ENCODE data around the gene ADAM33.

Gene ADAM33

DNA sequence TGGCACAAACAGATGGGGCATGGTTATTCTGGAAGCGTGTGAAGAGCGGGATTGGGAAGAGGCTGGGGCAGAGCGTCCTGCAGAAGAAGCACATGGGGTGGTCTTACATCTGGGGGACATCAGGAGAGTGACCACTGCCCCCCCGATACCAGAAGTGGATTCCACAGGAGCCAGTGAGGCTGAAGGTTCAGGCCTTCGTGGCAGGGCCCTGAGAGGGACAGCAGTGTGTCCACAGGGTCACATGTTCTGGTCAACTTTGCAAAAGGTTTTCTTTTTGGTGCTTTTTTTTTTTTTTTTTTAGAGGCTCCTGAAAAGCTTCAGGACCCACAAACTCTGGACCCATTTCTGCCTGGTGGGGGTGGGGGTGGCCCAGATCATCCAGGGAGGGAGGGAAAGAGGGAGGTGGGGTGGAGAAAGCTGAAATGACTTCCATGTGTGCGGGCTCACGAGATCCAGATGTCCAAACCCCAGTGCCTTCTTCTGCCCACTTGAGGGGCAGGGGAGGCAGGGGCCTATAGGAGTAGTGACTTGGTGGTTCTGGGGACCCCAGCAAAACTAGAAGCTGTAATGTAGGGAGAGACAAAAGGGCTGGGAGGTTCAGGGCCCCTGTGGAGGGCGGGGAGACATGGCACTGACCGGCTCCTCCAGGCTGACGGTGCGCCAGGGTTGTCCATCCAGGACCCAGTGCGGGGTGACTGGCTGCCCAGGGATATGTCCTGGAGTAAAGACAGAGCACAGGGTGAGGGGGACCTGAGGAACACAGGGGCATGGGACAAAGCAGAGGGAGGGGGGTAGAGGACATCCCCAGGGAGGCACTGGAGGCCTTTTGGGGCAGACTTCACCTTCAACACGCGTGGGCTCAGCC lies 2.7 kb downstream of the ADAM33 start:
- Histone ChIP-seq H3K27me3 (peaks cover 96% of the 10 kb centered on the region), H3K4me3 (ENCODE audit: low read depth in 1 of 2, low read length in 1 of 2) (no peak overlapping the region), H3K36me3 (no peaks in the 10 kb centered on the region), H3K4me1 (ENCODE audit: control insufficient read depth in 1 of 2, insufficient read depth in 1 of 2, low read depth in 1 of 2, low read length in 1 of 2) (peaks cover 0 to 8% of the 10 kb centered on the region in 2 experiments), H3K27ac (no peak overlapping the region), H3K9me3 (no peaks in the 10 kb centered on the region)
- TF ChIP-seq, protein P1, sequence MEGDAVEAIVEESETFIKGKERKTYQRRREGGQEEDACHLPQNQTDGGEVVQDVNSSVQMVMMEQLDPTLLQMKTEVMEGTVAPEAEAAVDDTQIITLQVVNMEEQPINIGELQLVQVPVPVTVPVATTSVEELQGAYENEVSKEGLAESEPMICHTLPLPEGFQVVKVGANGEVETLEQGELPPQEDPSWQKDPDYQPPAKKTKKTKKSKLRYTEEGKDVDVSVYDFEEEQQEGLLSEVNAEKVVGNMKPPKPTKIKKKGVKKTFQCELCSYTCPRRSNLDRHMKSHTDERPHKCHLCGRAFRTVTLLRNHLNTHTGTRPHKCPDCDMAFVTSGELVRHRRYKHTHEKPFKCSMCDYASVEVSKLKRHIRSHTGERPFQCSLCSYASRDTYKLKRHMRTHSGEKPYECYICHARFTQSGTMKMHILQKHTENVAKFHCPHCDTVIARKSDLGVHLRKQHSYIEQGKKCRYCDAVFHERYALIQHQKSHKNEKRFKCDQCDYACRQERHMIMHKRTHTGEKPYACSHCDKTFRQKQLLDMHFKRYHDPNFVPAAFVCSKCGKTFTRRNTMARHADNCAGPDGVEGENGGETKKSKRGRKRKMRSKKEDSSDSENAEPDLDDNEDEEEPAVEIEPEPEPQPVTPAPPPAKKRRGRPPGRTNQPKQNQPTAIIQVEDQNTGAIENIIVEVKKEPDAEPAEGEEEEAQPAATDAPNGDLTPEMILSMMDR (IDR thresholded peaks at IDR 0.05): no peak

DNA sequence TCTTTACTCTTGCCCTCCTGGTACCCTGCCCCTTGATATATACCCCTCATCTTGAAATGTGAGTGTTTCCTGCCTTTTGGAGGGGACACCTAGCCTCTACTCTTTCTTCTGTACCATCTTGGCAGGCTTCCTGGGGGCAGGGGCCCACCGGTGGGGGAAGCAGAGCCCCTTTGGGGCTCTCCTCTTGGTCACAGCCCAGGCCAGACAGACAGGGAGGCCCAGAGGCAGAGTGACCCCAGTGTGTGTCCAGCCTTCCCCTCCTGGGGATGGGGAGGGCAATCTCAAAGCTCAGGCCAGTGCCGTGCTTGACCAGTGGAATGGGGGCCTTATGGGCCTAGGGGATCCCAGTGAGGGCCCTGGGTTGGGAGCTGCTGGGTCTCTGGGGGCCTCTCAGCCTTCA lies 3.6 kb downstream of the ADAM33 start:
- Histone ChIP-seq H3K27me3 (peaks cover 96% of the 10 kb centered on the region), H3K4me3 (ENCODE audit: low read depth in 1 of 2, low read length in 1 of 2) (no peak overlapping the region), H3K27ac (no peak overlapping the region), H3K9me3 (no peaks in the 10 kb centered on the region), H3K4me1 (ENCODE audit: control insufficient read depth in 1 of 2, insufficient read depth in 1 of 2, low read depth in 1 of 2, low read length in 1 of 2) (peaks cover 0 to 8% of the 10 kb centered on the region in 2 experiments), H3K36me3 (no peaks in the 10 kb centered on the region)
- TF ChIP-seq, protein P1 (IDR thresholded peaks at IDR 0.05): no peak

DNA sequence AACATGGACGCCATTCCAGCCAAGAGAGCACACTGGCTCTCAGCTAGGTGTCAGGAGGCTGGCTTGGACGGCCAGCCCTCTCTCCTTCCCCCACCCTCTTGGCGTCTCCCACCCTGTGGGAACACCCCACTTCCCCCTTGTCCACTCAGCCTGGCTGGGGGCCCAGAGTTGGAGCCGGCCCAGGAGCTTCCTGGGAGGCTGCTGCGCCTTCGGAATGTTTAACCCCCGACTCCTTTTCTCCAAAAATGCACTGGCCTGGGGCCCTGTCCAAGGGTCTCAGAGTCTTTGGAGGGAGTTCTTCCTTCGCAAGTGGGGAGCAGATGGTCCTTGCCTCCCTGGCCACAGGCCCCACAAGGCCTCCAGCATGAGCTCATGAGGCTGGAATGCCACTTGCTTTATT lies 4.1 kb downstream of the ADAM33 start:
- peaks cover 96% of the 10 kb centered on the region for H3K27me3 ChIP-seq
- H3K4me3 ChIP-seq (ENCODE audit: low read depth in 1 of 2, low read length in 1 of 2): no peak overlapping the region
- peaks cover under 1 to 11% of the 10 kb centered on the region in 2 experiments for H3K4me1 ChIP-seq (ENCODE audit: control insufficient read depth in 1 of 2, insufficient read depth in 1 of 2, low read depth in 1 of 2, low read length in 1 of 2)
- no peak overlapping the region for H3K27ac ChIP-seq
- H3K9me3 ChIP-seq: no peaks in the 10 kb centered on the region
- TF ChIP-seq, protein P1 (IDR thresholded peaks at IDR 0.05): no peak
- H3K36me3 ChIP-seq: no peaks in the 10 kb centered on the region

DNA sequence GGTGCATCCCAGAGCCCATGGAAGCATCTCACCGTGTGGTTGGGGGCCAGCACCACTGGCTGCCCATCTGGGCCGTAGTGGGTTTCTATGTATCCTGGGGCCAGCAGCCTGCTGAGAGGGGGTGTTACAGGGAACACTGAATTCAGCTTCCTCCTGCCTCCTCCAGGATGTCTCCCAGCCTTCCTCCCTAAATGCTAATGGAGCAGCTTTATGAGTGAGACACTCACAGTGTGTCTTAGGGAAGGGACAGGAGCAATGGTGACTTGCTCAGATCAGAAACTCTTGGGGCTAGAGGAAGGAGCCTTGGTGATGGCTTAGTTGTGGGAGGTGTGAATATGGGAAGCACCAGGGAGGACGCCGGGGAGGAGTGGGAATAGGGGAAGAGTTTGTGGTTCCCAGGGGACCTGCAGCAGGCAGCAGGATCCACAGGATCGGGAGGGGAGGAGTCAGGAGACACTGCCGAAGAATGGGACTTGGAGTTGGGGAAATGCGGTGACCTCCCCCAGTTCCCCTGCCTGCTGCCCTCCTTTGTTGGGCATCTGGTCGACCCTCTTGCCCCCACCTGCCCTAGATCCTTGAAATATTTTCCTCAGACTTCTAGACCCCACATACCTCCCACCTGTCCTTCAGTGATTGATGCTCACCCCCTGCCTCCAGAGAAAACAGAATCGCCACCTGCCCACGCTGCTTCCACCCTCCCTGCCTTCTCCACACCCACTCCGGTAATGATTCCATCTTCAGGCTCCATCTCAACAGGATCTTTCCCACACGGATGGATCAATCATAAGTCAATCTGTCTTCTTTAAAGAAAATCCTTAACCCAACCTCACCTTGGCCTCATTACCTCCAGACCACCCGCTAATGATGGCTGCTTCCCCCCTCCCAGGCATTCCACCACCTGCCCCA lies 6.6 kb downstream of the ADAM33 start:
- no peaks in the 10 kb centered on the region for H3K9me3 ChIP-seq
- peaks cover 5 to 11% of the 10 kb centered on the region in 2 experiments for H3K4me1 ChIP-seq (ENCODE audit: control insufficient read depth in 1 of 2, insufficient read depth in 1 of 2, low read depth in 1 of 2, low read length in 1 of 2)
- no peak overlapping the region for H3K27ac ChIP-seq
- H3K36me3 ChIP-seq: no peaks in the 10 kb centered on the region
- H3K4me3 ChIP-seq (ENCODE audit: low read depth in 1 of 2, low read length in 1 of 2): no peak overlapping the region
- TF ChIP-seq, protein P1 (IDR thresholded peaks at IDR 0.05): no peak
- H3K27me3 ChIP-seq: peaks cover 96% of the 10 kb centered on the region

DNA sequence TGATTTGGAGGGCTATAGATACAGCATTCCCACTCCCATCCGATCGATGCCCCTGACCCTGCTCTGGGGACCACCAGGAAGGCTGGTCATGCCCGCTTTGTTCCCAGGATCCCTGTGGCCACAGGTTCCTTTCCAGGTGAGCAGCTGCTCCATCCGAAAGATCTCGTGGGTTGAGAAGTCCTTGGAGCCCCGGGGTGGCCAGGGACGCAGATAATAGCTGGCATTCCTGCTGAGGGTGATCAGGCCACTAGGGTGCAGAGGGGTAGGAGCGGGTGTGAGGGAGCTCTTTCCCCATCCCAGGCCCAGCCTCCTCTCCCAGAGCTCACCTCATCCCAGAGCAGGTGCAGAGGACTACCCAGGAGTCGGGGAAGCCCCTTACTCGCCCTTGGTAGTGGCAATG lies 7.4 kb downstream of the ADAM33 start:
- Histone ChIP-seq H3K27me3 (peaks cover 96% of the 10 kb centered on the region), H3K9me3 (no peaks in the 10 kb centered on the region), H3K4me1 (ENCODE audit: control insufficient read depth in 1 of 2, insufficient read depth in 1 of 2, low read depth in 1 of 2, low read length in 1 of 2) (peaks cover 5 to 11% of the 10 kb centered on the region in 2 experiments), H3K27ac (no peak overlapping the region), H3K36me3 (no peaks in the 10 kb centered on the region), H3K4me3 (ENCODE audit: low read depth in 1 of 2, low read length in 1 of 2) (no peak overlapping the region)
- TF ChIP-seq, protein P1 (IDR thresholded peaks at IDR 0.05): no peak
